Measurements from ENCODE around the gene ARL4A.

ARL4A gene

GRCh38 chr7:12713625-12714378 is 26.4 kb downstream of the ARL4A start:
- H3K9me3 ChIP-seq (ENCODE audit: control insufficient read depth in 1 of 2, low read length in 2 of 2), result no peaks in the 10 kb centered on the region
- H3K4me3 ChIP-seq (ENCODE audit: low read depth in 1 of 2, low read length in 2 of 2), result no peak overlapping the region
- H3K9ac ChIP-seq (ENCODE audit: low read depth in 1 of 2, low read length in 2 of 2), result no peak overlapping the region
- H3K36me3 ChIP-seq (ENCODE audit: control insufficient read depth in 1 of 2, insufficient read depth in 2 of 2, low read length in 2 of 2), result no peaks in the 10 kb centered on the region
- H3K4me1 ChIP-seq (ENCODE audit: control insufficient read depth in 1 of 2, insufficient read depth in 2 of 2, low read length in 2 of 2), result peaks cover 12 to 18% of the 10 kb centered on the region in 2 donors
- H3K27ac ChIP-seq (ENCODE audit: low read depth, low read length), result no peak overlapping the region
- no peaks in the 10 kb centered on the region for H3K27me3 ChIP-seq (ENCODE audit: control insufficient read depth in 1 of 2, insufficient read depth in 2 of 2, low read length in 2 of 2)

GRCh38 chr7:12714379-12714737 is 26.9 kb downstream of the ARL4A start:
- Histone ChIP-seq H3K9ac (ENCODE audit: low read depth in 1 of 2, low read length in 2 of 2) (no peak overlapping the region), H3K36me3 (ENCODE audit: control insufficient read depth in 1 of 2, insufficient read depth in 2 of 2, low read length in 2 of 2) (no peaks in the 10 kb centered on the region), H3K4me1 (ENCODE audit: control insufficient read depth in 1 of 2, insufficient read depth in 2 of 2, low read length in 2 of 2) (peaks cover 12 to 18% of the 10 kb centered on the region in 2 donors), H3K9me3 (ENCODE audit: control insufficient read depth in 1 of 2, low read length in 2 of 2) (no peaks in the 10 kb centered on the region), H3K4me3 (ENCODE audit: low read depth in 1 of 2, low read length in 2 of 2) (no peak overlapping the region), H3K27me3 (ENCODE audit: control insufficient read depth in 1 of 2, insufficient read depth in 2 of 2, low read length in 2 of 2) (no peaks in the 10 kb centered on the region), H3K27ac (ENCODE audit: low read depth, low read length) (no peak overlapping the region)

GRCh38 chr7:12715372-12716133 is 28.1 kb downstream of the ARL4A start:
- Histone ChIP-seq H3K27ac (ENCODE audit: low read depth, low read length) (peak overlapping the region; percentile 5), H3K36me3 (ENCODE audit: control insufficient read depth in 1 of 2, insufficient read depth in 2 of 2, low read length in 2 of 2) (no peaks in the 10 kb centered on the region), H3K4me3 (ENCODE audit: low read depth in 1 of 2, low read length in 2 of 2) (peak overlapping the region; percentile 53 to 58), H3K9me3 (ENCODE audit: control insufficient read depth in 1 of 2, low read length in 2 of 2) (no peaks in the 10 kb centered on the region), H3K4me1 (ENCODE audit: control insufficient read depth in 1 of 2, insufficient read depth in 2 of 2, low read length in 2 of 2) (peaks cover 9 to 18% of the 10 kb centered on the region in 2 donors), H3K9ac (ENCODE audit: low read depth in 1 of 2, low read length in 2 of 2) (peak overlapping the region in 1 of 2 donors; percentile 30), H3K27me3 (ENCODE audit: control insufficient read depth in 1 of 2, insufficient read depth in 2 of 2, low read length in 2 of 2) (no peaks in the 10 kb centered on the region)

GRCh38 chr7:12716134-12716681 is 28.8 kb downstream of the ARL4A start:
- H3K4me1 ChIP-seq (ENCODE audit: control insufficient read depth in 1 of 2, insufficient read depth in 2 of 2, low read length in 2 of 2), result peaks cover 9 to 18% of the 10 kb centered on the region in 2 donors
- no peaks in the 10 kb centered on the region for H3K9me3 ChIP-seq (ENCODE audit: control insufficient read depth in 1 of 2, low read length in 2 of 2)
- H3K27ac ChIP-seq (ENCODE audit: low read depth, low read length), result no peak overlapping the region
- H3K36me3 ChIP-seq (ENCODE audit: control insufficient read depth in 1 of 2, insufficient read depth in 2 of 2, low read length in 2 of 2), result no peaks in the 10 kb centered on the region
- peak overlapping the region in 1 of 2 donors; percentile 30 for H3K9ac ChIP-seq (ENCODE audit: low read depth in 1 of 2, low read length in 2 of 2)
- no peaks in the 10 kb centered on the region for H3K27me3 ChIP-seq (ENCODE audit: control insufficient read depth in 1 of 2, insufficient read depth in 2 of 2, low read length in 2 of 2)
- no peak overlapping the region for H3K4me3 ChIP-seq (ENCODE audit: low read depth in 1 of 2, low read length in 2 of 2)

- H3K4me1 ChIP-seq (ENCODE audit: control insufficient read depth in 1 of 2, insufficient read depth in 2 of 2, low read length in 2 of 2), result peaks cover 9 to 18% of the 10 kb centered on the region in 2 donors
- no peak overlapping the region for H3K4me3 ChIP-seq (ENCODE audit: low read depth in 1 of 2, low read length in 2 of 2)
- no peaks in the 10 kb centered on the region for H3K9me3 ChIP-seq (ENCODE audit: control insufficient read depth in 1 of 2, low read length in 2 of 2)
- H3K9ac ChIP-seq (ENCODE audit: low read depth in 1 of 2, low read length in 2 of 2), result no peak overlapping the region
- H3K36me3 ChIP-seq (ENCODE audit: control insufficient read depth in 1 of 2, insufficient read depth in 2 of 2, low read length in 2 of 2), result no peaks in the 10 kb centered on the region
- no peaks in the 10 kb centered on the region for H3K27me3 ChIP-seq (ENCODE audit: control insufficient read depth in 1 of 2, insufficient read depth in 2 of 2, low read length in 2 of 2)
- no peak overlapping the region for H3K27ac ChIP-seq (ENCODE audit: low read depth, low read length)
These were observed 29.3 kb downstream of the ARL4A start for GRCh38 chr7:12716722-12717121.

GRCh38 chr7:12719141-12719919 is 31.9 kb downstream of the ARL4A start:
- no peak overlapping the region for H3K9ac ChIP-seq (ENCODE audit: low read depth in 1 of 2, low read length in 2 of 2)
- H3K9me3 ChIP-seq (ENCODE audit: control insufficient read depth in 1 of 2, low read length in 2 of 2), result no peaks in the 10 kb centered on the region
- no peak overlapping the region for H3K27ac ChIP-seq (ENCODE audit: low read depth, low read length)
- no peaks in the 10 kb centered on the region for H3K27me3 ChIP-seq (ENCODE audit: control insufficient read depth in 1 of 2, insufficient read depth in 2 of 2, low read length in 2 of 2)
- H3K4me1 ChIP-seq (ENCODE audit: control insufficient read depth in 1 of 2, insufficient read depth in 2 of 2, low read length in 2 of 2), result peaks cover 9 to 20% of the 10 kb centered on the region in 2 donors
- no peak overlapping the region for H3K4me3 ChIP-seq (ENCODE audit: low read depth in 1 of 2, low read length in 2 of 2)
- H3K36me3 ChIP-seq (ENCODE audit: control insufficient read depth in 1 of 2, insufficient read depth in 2 of 2, low read length in 2 of 2), result no peaks in the 10 kb centered on the region

GRCh38 chr7:12719981-12720865 is 32.8 kb downstream of the ARL4A start:
- Histone ChIP-seq H3K27me3 (ENCODE audit: control insufficient read depth in 1 of 2, insufficient read depth in 2 of 2, low read length in 2 of 2) (no peaks in the 10 kb centered on the region), H3K9ac (ENCODE audit: low read depth in 1 of 2, low read length in 2 of 2) (no peak overlapping the region), H3K27ac (ENCODE audit: low read depth, low read length) (no peak overlapping the region), H3K36me3 (ENCODE audit: control insufficient read depth in 1 of 2, insufficient read depth in 2 of 2, low read length in 2 of 2) (no peaks in the 10 kb centered on the region), H3K9me3 (ENCODE audit: control insufficient read depth in 1 of 2, low read length in 2 of 2) (no peaks in the 10 kb centered on the region), H3K4me1 (ENCODE audit: control insufficient read depth in 1 of 2, insufficient read depth in 2 of 2, low read length in 2 of 2) (peaks cover 8 to 16% of the 10 kb centered on the region in 2 donors), H3K4me3 (ENCODE audit: low read depth in 1 of 2, low read length in 2 of 2) (no peak overlapping the region)

- H3K4me1 ChIP-seq (ENCODE audit: control insufficient read depth in 1 of 2, insufficient read depth in 2 of 2, low read length in 2 of 2), result peaks cover 1 to 9% of the 10 kb centered on the region in 2 donors
- no peak overlapping the region for H3K9ac ChIP-seq (ENCODE audit: low read depth in 1 of 2, low read length in 2 of 2)
- H3K36me3 ChIP-seq (ENCODE audit: control insufficient read depth in 1 of 2, insufficient read depth in 2 of 2, low read length in 2 of 2), result no peaks in the 10 kb centered on the region
- H3K27me3 ChIP-seq (ENCODE audit: control insufficient read depth in 1 of 2, insufficient read depth in 2 of 2, low read length in 2 of 2), result no peaks in the 10 kb centered on the region
- H3K27ac ChIP-seq (ENCODE audit: low read depth, low read length), result no peak overlapping the region
- H3K4me3 ChIP-seq (ENCODE audit: low read depth in 1 of 2, low read length in 2 of 2), result no peak overlapping the region
- H3K9me3 ChIP-seq (ENCODE audit: control insufficient read depth in 1 of 2, low read length in 2 of 2), result no peaks in the 10 kb centered on the region
These were observed 33.9 kb downstream of the ARL4A start for GRCh38 chr7:12721286-12721830.

- Histone ChIP-seq H3K4me1 (ENCODE audit: control insufficient read depth in 1 of 2, insufficient read depth in 2 of 2, low read length in 2 of 2) (peaks cover 0 to 8% of the 10 kb centered on the region in 2 donors), H3K9ac (ENCODE audit: low read depth in 1 of 2, low read length in 2 of 2) (no peak overlapping the region), H3K27me3 (ENCODE audit: control insufficient read depth in 1 of 2, insufficient read depth in 2 of 2, low read length in 2 of 2) (no peaks in the 10 kb centered on the region), H3K36me3 (ENCODE audit: control insufficient read depth in 1 of 2, insufficient read depth in 2 of 2, low read length in 2 of 2) (no peaks in the 10 kb centered on the region), H3K9me3 (ENCODE audit: control insufficient read depth in 1 of 2, low read length in 2 of 2) (no peaks in the 10 kb centered on the region), H3K27ac (ENCODE audit: low read depth, low read length) (no peak overlapping the region), H3K4me3 (ENCODE audit: low read depth in 1 of 2, low read length in 2 of 2) (no peak overlapping the region)
These were observed 34.7 kb downstream of the ARL4A start for GRCh38 chr7:12722136-12722535.

Measured in duodenal mucosa (tissue), 2 donors.